ENCODE measurements around the gene TACO1.

DNA sequence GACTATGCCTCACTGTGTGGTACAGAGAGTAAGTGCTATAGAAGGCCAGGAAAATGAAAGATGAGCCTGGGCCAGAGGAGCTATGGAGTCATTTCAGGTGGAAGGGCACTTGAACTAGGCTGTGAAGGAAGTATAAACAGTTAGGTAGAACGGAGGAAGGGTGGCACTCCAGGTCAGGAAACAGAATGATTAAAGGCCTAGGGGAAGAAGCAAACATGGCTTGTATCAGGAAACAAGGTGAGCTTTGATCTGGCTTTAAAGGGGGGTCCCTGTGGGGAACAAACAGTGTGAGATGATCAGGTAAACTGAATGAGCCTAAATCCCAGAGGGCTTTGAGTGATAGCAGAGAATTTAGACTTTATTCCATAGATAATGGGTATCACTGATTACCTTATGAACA lies 38.4 kb downstream of the TACO1 start:
- TF ChIP-seq, protein P1, sequence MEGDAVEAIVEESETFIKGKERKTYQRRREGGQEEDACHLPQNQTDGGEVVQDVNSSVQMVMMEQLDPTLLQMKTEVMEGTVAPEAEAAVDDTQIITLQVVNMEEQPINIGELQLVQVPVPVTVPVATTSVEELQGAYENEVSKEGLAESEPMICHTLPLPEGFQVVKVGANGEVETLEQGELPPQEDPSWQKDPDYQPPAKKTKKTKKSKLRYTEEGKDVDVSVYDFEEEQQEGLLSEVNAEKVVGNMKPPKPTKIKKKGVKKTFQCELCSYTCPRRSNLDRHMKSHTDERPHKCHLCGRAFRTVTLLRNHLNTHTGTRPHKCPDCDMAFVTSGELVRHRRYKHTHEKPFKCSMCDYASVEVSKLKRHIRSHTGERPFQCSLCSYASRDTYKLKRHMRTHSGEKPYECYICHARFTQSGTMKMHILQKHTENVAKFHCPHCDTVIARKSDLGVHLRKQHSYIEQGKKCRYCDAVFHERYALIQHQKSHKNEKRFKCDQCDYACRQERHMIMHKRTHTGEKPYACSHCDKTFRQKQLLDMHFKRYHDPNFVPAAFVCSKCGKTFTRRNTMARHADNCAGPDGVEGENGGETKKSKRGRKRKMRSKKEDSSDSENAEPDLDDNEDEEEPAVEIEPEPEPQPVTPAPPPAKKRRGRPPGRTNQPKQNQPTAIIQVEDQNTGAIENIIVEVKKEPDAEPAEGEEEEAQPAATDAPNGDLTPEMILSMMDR (IDR thresholded peaks at IDR 0.05; ENCODE audit: low read depth, low read length, poor library complexity, severe bottlenecking) = no peak
- TF ChIP-seq EZH2phosphoT487 (IDR thresholded peaks at IDR 0.05; ENCODE audit: borderline replicate concordance, low read length) = no peak
